Neural cell (in vitro differentiated cells): ENCODE data around the gene TLCD2.

Experiments used
- RAD21 ChIP-seq: fragments of 450-650 bp; conservative IDR thresholded peaks from 2 replicates; pipeline ENCODE4 v1.6.1; 2014; ENCODE audit warnings: antibody characterized with exemption, mild to moderate bottlenecking, moderate library complexity
- TAF1 ChIP-seq: IDR thresholded peaks from 2 replicates; pipeline ENCODE4 v1.6.1; 2012; ENCODE audit warnings: low read depth
- TF ChIP-seq, protein P1 (sequence below): fragments of 450-650 bp; IDR thresholded peaks from 2 replicates; pipeline ENCODE4 v1.5.1; 2014; ENCODE audit warnings: antibody characterized with exemption, mild to moderate bottlenecking, moderate library complexity; ENCODE audit not compliant: poor library complexity, severe bottlenecking

DNA sequence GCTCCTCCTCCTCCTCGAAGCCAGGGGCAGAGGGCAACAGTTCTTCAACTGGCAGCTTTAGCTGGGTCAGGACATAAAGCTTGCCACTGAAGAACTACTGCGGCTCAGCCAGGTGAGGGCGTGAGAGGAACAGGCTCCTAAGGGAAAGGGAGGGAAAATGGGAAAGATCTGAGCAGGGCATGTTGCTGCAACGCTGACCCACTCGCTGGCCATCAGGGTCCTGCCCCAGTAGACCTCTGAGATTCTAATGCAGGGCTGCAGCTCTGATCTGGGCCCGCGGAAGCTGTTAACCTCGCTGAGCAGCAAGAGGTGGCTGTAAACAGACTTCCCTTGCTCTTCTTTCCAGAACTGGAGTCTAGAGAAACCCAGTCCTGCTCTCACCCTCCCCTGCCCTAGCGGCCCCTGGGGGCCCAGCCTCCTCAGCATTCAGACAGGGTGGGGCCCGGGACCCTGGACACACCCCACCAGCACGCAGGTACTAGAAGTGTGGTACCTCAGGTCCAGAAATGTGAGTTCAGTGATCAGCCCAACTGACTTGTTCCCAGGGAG lies 3.8 kb upstream of the TLCD2 start:
- TF ChIP-seq, protein P1, sequence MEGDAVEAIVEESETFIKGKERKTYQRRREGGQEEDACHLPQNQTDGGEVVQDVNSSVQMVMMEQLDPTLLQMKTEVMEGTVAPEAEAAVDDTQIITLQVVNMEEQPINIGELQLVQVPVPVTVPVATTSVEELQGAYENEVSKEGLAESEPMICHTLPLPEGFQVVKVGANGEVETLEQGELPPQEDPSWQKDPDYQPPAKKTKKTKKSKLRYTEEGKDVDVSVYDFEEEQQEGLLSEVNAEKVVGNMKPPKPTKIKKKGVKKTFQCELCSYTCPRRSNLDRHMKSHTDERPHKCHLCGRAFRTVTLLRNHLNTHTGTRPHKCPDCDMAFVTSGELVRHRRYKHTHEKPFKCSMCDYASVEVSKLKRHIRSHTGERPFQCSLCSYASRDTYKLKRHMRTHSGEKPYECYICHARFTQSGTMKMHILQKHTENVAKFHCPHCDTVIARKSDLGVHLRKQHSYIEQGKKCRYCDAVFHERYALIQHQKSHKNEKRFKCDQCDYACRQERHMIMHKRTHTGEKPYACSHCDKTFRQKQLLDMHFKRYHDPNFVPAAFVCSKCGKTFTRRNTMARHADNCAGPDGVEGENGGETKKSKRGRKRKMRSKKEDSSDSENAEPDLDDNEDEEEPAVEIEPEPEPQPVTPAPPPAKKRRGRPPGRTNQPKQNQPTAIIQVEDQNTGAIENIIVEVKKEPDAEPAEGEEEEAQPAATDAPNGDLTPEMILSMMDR: peak; percentile 76
- peak; percentile 70 for TF ChIP-seq RAD21
- no peak for TF ChIP-seq TAF1
